ENCODE results near the gene SPTBN1.

SPTBN1 gene

GRCh38 chr2:54589038-54589339 lies 132.9 kb downstream of the SPTBN1 start:
- Histone ChIP-seq H3K4me1 (ENCODE audit: insufficient read depth, low read length) (peaks cover 35% of the 10 kb centered on the region), H3K4me3 (ENCODE audit: low read depth in 1 of 2, low read length in 2 of 2) (no peak overlapping the region), H3K36me3 (ENCODE audit: insufficient read depth, low read length) (no peaks in the 10 kb centered on the region), H3K9ac (ENCODE audit: low read depth, low read length) (no peak overlapping the region; the same call in 1 of the 2 replicates), H3K79me2 (ENCODE audit: insufficient read depth, low read length) (peaks cover 82% of the 10 kb centered on the region), H3K9me3 (ENCODE audit: insufficient read depth, low read length, severe bottlenecking) (no peaks in the 10 kb centered on the region), H4K20me1 (ENCODE audit: insufficient read depth, low read length) (peaks cover 22% of the 10 kb centered on the region; the same call in 1 of the 2 replicates), H2AFZ (ENCODE audit: low read depth, low read length) (no peak overlapping the region), H3K4me2 (ENCODE audit: insufficient read depth, low read length) (no peak overlapping the region), H3K27ac (ENCODE audit: low read length) (peak overlapping the region; percentile 69), H3K27me3 (ENCODE audit: insufficient read depth, low read length, poor library complexity) (no peaks in the 10 kb centered on the region)
- TF ChIP-seq CTCF (IDR thresholded peaks at IDR 0.05; ENCODE audit: borderline replicate concordance, extremely low read depth, low read length, poor library complexity, severe bottlenecking) (no peak), EZH2 (IDR thresholded peaks at IDR 0.05; ENCODE audit: borderline replicate concordance, low read depth, low read length, severe bottlenecking) (no peak)
- DNase-seq (no peak), ATAC-seq (ENCODE audit: insufficient read depth, low read depth) (no peak; the same call in 2 of the 3 replicates)

- no peak overlapping the region for H2AFZ ChIP-seq (ENCODE audit: low read depth, low read length)
- H3K27me3 ChIP-seq (ENCODE audit: insufficient read depth, low read length, poor library complexity): no peaks in the 10 kb centered on the region
- no peaks in the 10 kb centered on the region for H3K9me3 ChIP-seq (ENCODE audit: insufficient read depth, low read length, severe bottlenecking)
- ATAC-seq (ENCODE audit: insufficient read depth, low read depth) (peak; percentile 74), DNase-seq (peak; percentile 44)
- H3K4me2 ChIP-seq (ENCODE audit: insufficient read depth, low read length): no peak overlapping the region
- peaks cover 22% of the 10 kb centered on the region; the same call in 1 of the 2 replicates for H4K20me1 ChIP-seq (ENCODE audit: insufficient read depth, low read length)
- TF ChIP-seq EZH2 (IDR thresholded peaks at IDR 0.05; ENCODE audit: borderline replicate concordance, low read depth, low read length, severe bottlenecking): no peak
- no peak for TF ChIP-seq CTCF (IDR thresholded peaks at IDR 0.05; ENCODE audit: borderline replicate concordance, extremely low read depth, low read length, poor library complexity, severe bottlenecking)
- no peaks in the 10 kb centered on the region for H3K36me3 ChIP-seq (ENCODE audit: insufficient read depth, low read length)
- no peak overlapping the region for H3K4me3 ChIP-seq (ENCODE audit: low read depth in 1 of 2, low read length in 2 of 2)
- peaks cover 79% of the 10 kb centered on the region for H3K79me2 ChIP-seq (ENCODE audit: insufficient read depth, low read length)
- peaks cover 34% of the 10 kb centered on the region for H3K4me1 ChIP-seq (ENCODE audit: insufficient read depth, low read length)
- no peak overlapping the region; the same call in 1 of the 2 replicates for H3K9ac ChIP-seq (ENCODE audit: low read depth, low read length)
- peak overlapping the region; percentile 69 for H3K27ac ChIP-seq (ENCODE audit: low read length)
Observed at GRCh38 chr2:54589340-54590215, 133.5 kb downstream of the SPTBN1 start.

- no peak overlapping the region for H3K27ac ChIP-seq (ENCODE audit: low read length)
- no peak overlapping the region for H2AFZ ChIP-seq (ENCODE audit: low read depth, low read length)
- H4K20me1 ChIP-seq (ENCODE audit: insufficient read depth, low read length): peaks cover 22% of the 10 kb centered on the region; the same call in 1 of the 2 replicates
- DNase-seq: no peak
- no peaks in the 10 kb centered on the region for H3K36me3 ChIP-seq (ENCODE audit: insufficient read depth, low read length)
- H3K9me3 ChIP-seq (ENCODE audit: insufficient read depth, low read length, severe bottlenecking): no peaks in the 10 kb centered on the region
- no peaks in the 10 kb centered on the region for H3K27me3 ChIP-seq (ENCODE audit: insufficient read depth, low read length, poor library complexity)
- H3K4me3 ChIP-seq (ENCODE audit: low read depth in 1 of 2, low read length in 2 of 2): no peak overlapping the region
- peaks cover 26% of the 10 kb centered on the region for H3K4me1 ChIP-seq (ENCODE audit: insufficient read depth, low read length)
- H3K4me2 ChIP-seq (ENCODE audit: insufficient read depth, low read length): no peak overlapping the region
- TF ChIP-seq CTCF (IDR thresholded peaks at IDR 0.05; ENCODE audit: borderline replicate concordance, extremely low read depth, low read length, poor library complexity, severe bottlenecking) (no peak), EZH2 (IDR thresholded peaks at IDR 0.05; ENCODE audit: borderline replicate concordance, low read depth, low read length, severe bottlenecking) (no peak)
- no peak for ATAC-seq (ENCODE audit: insufficient read depth, low read depth)
- H3K9ac ChIP-seq (ENCODE audit: low read depth, low read length): no peak overlapping the region
- H3K79me2 ChIP-seq (ENCODE audit: insufficient read depth, low read length): peaks cover 74% of the 10 kb centered on the region
Observed at GRCh38 chr2:54590216-54591120, 134.3 kb downstream of the SPTBN1 start.

Measured in DND-41 (cell line).